ENCODE data around the gene KCNS1. TPM values are rescaled to one million over a fixed set of nuclear protein-coding genes. Genes with fewer than 3 reads are reported as not detected.

KCNS1 gene
- total and polyA plus RNA-seq, 2 of the 8 experiments (the other 6 are each of a cell fraction or from before 2014, with no cell fraction given), result 1.4 to 1.8 TPM

DNA sequence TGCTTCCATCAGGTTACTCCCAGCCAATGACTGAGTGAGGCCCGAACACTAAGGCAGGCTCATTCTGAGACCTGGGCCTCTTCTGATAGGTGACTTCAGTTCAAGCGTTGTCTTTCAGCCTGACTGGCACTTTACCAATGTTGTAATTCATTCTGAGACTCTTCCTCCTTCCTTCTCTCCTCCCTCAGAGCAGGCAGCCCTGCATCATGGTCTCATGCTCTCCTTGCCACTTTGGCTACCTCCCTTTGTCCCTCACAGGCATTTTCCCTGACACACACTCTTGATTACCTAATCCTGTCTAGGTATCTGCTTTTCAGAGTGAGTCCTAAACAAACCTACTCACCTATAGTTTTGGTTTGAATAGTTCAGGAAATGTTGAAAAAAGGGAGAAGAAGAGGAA is 36.0 kb upstream of the KCNS1 start (continued):
- TF ChIP-seq, protein P1, sequence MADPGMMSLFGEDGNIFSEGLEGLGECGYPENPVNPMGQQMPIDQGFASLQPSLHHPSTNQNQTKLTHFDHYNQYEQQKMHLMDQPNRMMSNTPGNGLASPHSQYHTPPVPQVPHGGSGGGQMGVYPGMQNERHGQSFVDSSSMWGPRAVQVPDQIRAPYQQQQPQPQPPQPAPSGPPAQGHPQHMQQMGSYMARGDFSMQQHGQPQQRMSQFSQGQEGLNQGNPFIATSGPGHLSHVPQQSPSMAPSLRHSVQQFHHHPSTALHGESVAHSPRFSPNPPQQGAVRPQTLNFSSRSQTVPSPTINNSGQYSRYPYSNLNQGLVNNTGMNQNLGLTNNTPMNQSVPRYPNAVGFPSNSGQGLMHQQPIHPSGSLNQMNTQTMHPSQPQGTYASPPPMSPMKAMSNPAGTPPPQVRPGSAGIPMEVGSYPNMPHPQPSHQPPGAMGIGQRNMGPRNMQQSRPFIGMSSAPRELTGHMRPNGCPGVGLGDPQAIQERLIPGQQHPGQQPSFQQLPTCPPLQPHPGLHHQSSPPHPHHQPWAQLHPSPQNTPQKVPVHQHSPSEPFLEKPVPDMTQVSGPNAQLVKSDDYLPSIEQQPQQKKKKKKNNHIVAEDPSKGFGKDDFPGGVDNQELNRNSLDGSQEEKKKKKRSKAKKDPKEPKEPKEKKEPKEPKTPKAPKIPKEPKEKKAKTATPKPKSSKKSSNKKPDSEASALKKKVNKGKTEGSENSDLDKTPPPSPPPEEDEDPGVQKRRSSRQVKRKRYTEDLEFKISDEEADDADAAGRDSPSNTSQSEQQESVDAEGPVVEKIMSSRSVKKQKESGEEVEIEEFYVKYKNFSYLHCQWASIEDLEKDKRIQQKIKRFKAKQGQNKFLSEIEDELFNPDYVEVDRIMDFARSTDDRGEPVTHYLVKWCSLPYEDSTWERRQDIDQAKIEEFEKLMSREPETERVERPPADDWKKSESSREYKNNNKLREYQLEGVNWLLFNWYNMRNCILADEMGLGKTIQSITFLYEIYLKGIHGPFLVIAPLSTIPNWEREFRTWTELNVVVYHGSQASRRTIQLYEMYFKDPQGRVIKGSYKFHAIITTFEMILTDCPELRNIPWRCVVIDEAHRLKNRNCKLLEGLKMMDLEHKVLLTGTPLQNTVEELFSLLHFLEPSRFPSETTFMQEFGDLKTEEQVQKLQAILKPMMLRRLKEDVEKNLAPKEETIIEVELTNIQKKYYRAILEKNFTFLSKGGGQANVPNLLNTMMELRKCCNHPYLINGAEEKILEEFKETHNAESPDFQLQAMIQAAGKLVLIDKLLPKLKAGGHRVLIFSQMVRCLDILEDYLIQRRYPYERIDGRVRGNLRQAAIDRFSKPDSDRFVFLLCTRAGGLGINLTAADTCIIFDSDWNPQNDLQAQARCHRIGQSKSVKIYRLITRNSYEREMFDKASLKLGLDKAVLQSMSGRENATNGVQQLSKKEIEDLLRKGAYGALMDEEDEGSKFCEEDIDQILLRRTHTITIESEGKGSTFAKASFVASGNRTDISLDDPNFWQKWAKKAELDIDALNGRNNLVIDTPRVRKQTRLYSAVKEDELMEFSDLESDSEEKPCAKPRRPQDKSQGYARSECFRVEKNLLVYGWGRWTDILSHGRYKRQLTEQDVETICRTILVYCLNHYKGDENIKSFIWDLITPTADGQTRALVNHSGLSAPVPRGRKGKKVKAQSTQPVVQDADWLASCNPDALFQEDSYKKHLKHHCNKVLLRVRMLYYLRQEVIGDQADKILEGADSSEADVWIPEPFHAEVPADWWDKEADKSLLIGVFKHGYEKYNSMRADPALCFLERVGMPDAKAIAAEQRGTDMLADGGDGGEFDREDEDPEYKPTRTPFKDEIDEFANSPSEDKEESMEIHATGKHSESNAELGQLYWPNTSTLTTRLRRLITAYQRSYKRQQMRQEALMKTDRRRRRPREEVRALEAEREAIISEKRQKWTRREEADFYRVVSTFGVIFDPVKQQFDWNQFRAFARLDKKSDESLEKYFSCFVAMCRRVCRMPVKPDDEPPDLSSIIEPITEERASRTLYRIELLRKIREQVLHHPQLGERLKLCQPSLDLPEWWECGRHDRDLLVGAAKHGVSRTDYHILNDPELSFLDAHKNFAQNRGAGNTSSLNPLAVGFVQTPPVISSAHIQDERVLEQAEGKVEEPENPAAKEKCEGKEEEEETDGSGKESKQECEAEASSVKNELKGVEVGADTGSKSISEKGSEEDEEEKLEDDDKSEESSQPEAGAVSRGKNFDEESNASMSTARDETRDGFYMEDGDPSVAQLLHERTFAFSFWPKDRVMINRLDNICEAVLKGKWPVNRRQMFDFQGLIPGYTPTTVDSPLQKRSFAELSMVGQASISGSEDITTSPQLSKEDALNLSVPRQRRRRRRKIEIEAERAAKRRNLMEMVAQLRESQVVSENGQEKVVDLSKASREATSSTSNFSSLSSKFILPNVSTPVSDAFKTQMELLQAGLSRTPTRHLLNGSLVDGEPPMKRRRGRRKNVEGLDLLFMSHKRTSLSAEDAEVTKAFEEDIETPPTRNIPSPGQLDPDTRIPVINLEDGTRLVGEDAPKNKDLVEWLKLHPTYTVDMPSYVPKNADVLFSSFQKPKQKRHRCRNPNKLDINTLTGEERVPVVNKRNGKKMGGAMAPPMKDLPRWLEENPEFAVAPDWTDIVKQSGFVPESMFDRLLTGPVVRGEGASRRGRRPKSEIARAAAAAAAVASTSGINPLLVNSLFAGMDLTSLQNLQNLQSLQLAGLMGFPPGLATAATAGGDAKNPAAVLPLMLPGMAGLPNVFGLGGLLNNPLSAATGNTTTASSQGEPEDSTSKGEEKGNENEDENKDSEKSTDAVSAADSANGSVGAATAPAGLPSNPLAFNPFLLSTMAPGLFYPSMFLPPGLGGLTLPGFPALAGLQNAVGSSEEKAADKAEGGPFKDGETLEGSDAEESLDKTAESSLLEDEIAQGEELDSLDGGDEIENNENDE (IDR thresholded peaks at IDR 0.05; ENCODE audit: insufficient replicate concordance, low read length), result no peak
- no peak for TF ChIP-seq BCL11A (IDR thresholded peaks at IDR 0.05; ENCODE audit: low read depth in 2 of 2, low read length in 2 of 2)
- TF ChIP-seq PHF8 (conservative IDR thresholded peaks at IDR 0.05; ENCODE audit: low read depth, low read length), result no peak
- no peak for TF ChIP-seq SIN3A (conservative IDR thresholded peaks at IDR 0.05 in 1 of 2, IDR thresholded peaks at IDR 0.05 in 1 of 2; ENCODE audit: low read depth in 1 of 2, low read length in 2 of 2)
- no peak for TF ChIP-seq SAP30 (IDR thresholded peaks at IDR 0.05; ENCODE audit: insufficient read depth, insufficient replicate concordance, low read length)
- TF ChIP-seq TBP (IDR thresholded peaks at IDR 0.05; ENCODE audit: low read depth, low read length), result no peak
- TF ChIP-seq SP2 (IDR thresholded peaks at IDR 0.05; ENCODE audit: low read length), result no peak
- no peak for TF ChIP-seq TAF7 (optimal IDR thresholded peaks at IDR 0.05; ENCODE audit: borderline replicate concordance, low read depth, low read length)
- TF ChIP-seq CREB1 (IDR thresholded peaks at IDR 0.05), result no peak
- TF ChIP-seq SP4 (IDR thresholded peaks at IDR 0.05; ENCODE audit: low read length), result no peak
- TF ChIP-seq NRF1 (IDR thresholded peaks at IDR 0.05; ENCODE audit: low read depth, low read length), result no peak
- TF ChIP-seq CBX8 (IDR thresholded peaks at IDR 0.05; ENCODE audit: borderline replicate concordance, low read depth, low read length), result no peak
- no peak for TF ChIP-seq JUND (IDR thresholded peaks at IDR 0.05; ENCODE audit: low read length)
